Measurements from ENCODE around the gene DTNBP1.

DNA sequence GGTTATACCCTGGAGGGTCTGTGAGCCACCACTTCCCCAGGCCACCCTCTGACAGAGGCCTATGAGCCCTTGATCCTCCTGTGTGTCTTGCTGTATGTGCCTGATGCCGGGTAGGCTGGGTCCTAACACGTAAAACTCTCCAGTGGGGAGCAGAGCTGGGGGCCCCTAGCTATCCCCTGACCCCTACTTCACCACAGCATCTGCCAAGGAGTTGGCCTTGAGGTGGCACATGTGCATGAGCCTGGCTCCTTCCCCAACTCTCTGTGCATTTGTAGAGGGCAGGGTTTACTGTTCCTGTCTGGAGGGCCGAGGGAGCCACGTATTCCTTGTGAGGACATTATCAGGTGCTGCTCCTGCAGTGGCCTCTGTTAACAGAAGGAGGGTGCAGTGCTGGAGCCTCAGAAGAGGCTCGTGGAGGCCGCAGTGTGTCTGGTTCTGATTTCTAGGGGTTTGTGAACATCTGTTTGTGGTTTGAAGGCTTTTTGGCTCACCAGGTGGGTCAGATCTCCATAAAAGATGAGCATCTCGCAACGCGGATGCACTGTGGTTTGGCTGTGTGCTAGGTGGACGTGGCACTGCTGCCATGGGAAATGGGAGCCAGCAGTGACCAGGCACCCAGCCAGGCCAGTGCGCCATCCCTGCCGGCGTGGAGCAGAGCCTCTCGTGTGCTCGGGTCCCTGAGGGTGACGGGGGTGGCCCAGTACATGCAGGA lies 152.1 kb downstream of the DTNBP1 start:
- no peak for TF ChIP-seq CTCF (IDR thresholded peaks at IDR 0.05)
- TF ChIP-seq POLR2A (IDR thresholded peaks at IDR 0.05) = no peak

Measured in testis (tissue), 2 donors.